A673 (cell line): ENCODE measurements around the gene ISL2. TPM values are rescaled to one million over a fixed set of nuclear protein-coding genes. Genes with fewer than 3 reads are reported as not detected.

Source experiments
- BruUV-seq: library from RNA; stranded (reverse); fragments of 400-500 nt; replicated peaks from 2 replicates; lab custom pipeline; 2021; lab: Mats Ljungman, UMichigan
- CTCF ChIA-PET: fragments of 300-600 bp; sonication (Branson Sonifier 250); formaldehyde crosslinking; loops from one replicate; lab custom pipeline; 2022; ENCODE audit warnings: antibody characterized with exemption; lab: Charles Lee
- POLR2A ChIA-PET: fragments of 300-600 bp; sonication (Branson Sonifier 250); formaldehyde crosslinking; loops from one replicate; lab custom pipeline; 2022; ENCODE audit warnings: antibody characterized with exemption; ENCODE audit not compliant: low non-redundant PET; lab: Charles Lee
- DNase-seq: peaks from one replicate; pipeline ENCODE4 v3.0.0-alpha.2; 2015; ENCODE audit warnings: low spot score
- H3K27ac ChIP-seq: fragments of 200-600 bp; sonication (generic); 2 replicates; pipeline ENCODE4 v1.5.1; 2016; ENCODE audit warnings: mixed run types, low read depth, mild to moderate bottlenecking, mixed read lengths, antibody characterized with exemption, low read length; ENCODE audit not compliant: poor library complexity, severe bottlenecking
- H3K27me3 ChIP-seq: fragments of 200-600 bp; sonication (generic); replicated peaks from 2 replicates; pipeline ENCODE4 v1.6.1; 2017; ENCODE audit warnings: mixed run types, low read depth, mild to moderate bottlenecking, mixed read lengths, antibody characterized with exemption, low read length; ENCODE audit not compliant: insufficient read depth, poor library complexity
- H3K36me3 ChIP-seq: fragments of 200-600 bp; sonication (generic); 2 replicates; pipeline ENCODE4 v1.6.1; 2016; ENCODE audit warnings: mixed run types, mild to moderate bottlenecking, mixed read lengths, antibody characterized with exemption, low read length; ENCODE audit not compliant: insufficient read depth, poor library complexity, severe bottlenecking
- H3K4me1 ChIP-seq: fragments of 200-600 bp; sonication (generic); 2 replicates; pipeline ENCODE4 v1.6.1; 2017; ENCODE audit warnings: mixed run types, mild to moderate bottlenecking, mixed read lengths, antibody characterized with exemption, low read length; ENCODE audit not compliant: insufficient read depth, poor library complexity, severe bottlenecking
- H3K4me3 ChIP-seq: fragments of 200-600 bp; sonication (generic); 2 replicates; pipeline ENCODE4 v1.5.1; 2016; ENCODE audit warnings: low read depth, mixed run types, mild to moderate bottlenecking, mixed read lengths, low read length; ENCODE audit not compliant: poor library complexity, severe bottlenecking
- H3K9me3 ChIP-seq: fragments of 200-600 bp; sonication (generic); 2 replicates; pipeline ENCODE4 v1.6.1; 2016; ENCODE audit warnings: mixed run types, low read depth, mild to moderate bottlenecking, mixed read lengths, antibody characterized with exemption, low read length; ENCODE audit not compliant: poor library complexity, severe bottlenecking
- CTCF ChIP-seq: fragments of 300-800, 200-600 bp; sonication (generic); conservative IDR thresholded peaks from 2 replicates; pipeline ENCODE4 v1.5.1; 2017; ENCODE audit warnings: low read depth, mild to moderate bottlenecking, antibody characterized with exemption, low read length, moderate library complexity, mixed read lengths
- EZH2 ChIP-seq: fragments of 200-600 bp; sonication (generic); IDR thresholded peaks from 2 replicates; pipeline ENCODE4 v1.6.1; 2017; ENCODE audit warnings: borderline replicate concordance, low read depth, mild to moderate bottlenecking, mixed read lengths, antibody characterized with exemption, low read length; ENCODE audit not compliant: poor library complexity, severe bottlenecking
- intact Hi-C: fragments of 100-400 bp; cut with micrococcal nuclease; formaldehyde crosslinking; loops from one replicate; pipeline ENCODE4 v1.10.0; 2022; ENCODE audit not compliant: unreplicated experiment
- total RNA-seq: library from RNA; stranded (reverse); gene quantifications from 2 replicates; pipeline ENCODE4 v1.2.3, GENCODE V29; 2021

ISL2 gene
- total RNA-seq, 1 experiment from 2014 or later = 3.8 TPM

GRCh38 chr15:76380249-76380648, 43.7 kb downstream of the ISL2 start:
- Histone ChIP-seq H3K36me3 (no peaks in the 10 kb centered on the region), H3K4me1 (peaks cover 9% of the 10 kb centered on the region), H3K27me3 (no peaks in the 10 kb centered on the region), H3K9me3 (no peaks in the 10 kb centered on the region), H3K4me3 (no peak overlapping the region), H3K27ac (no peak overlapping the region)
- intact Hi-C loops = no loop called here
- DNase-seq = peak; percentile 79
- CTCF ChIA-PET = no interaction called here
- no TSS peak for BruUV-seq
- POLR2A ChIA-PET = no interaction called here
- TF ChIP-seq CTCF (no peak), EZH2 (no peak)

GRCh38 chr15:76381366-76381765, 44.8 kb downstream of the ISL2 start:
- Histone ChIP-seq H3K4me1 (peaks cover 9% of the 10 kb centered on the region), H3K36me3 (no peaks in the 10 kb centered on the region), H3K4me3 (no peak overlapping the region), H3K9me3 (no peaks in the 10 kb centered on the region), H3K27ac (no peak overlapping the region), H3K27me3 (no peaks in the 10 kb centered on the region)
- POLR2A ChIA-PET = no interaction called here
- intact Hi-C loops = no loop called here
- no TSS peak for BruUV-seq
- CTCF ChIA-PET = no interaction called here
- no peak for TF ChIP-seq CTCF
- DNase-seq = no peak

GRCh38 chr15:76382987-76383728, 46.6 kb downstream of the ISL2 start:
- Histone ChIP-seq H3K4me3 (no peak overlapping the region), H3K9me3 (no peaks in the 10 kb centered on the region), H3K36me3 (no peaks in the 10 kb centered on the region), H3K27me3 (no peaks in the 10 kb centered on the region), H3K4me1 (peaks cover 9% of the 10 kb centered on the region), H3K27ac (no peak overlapping the region)
- TF ChIP-seq CTCF = no peak
- no peak for TF ChIP-seq EZH2
- CTCF ChIA-PET = no interaction called here
- intact Hi-C loops = no loop called here
- DNase-seq = no peak
- POLR2A ChIA-PET = no interaction called here
- no TSS peak for BruUV-seq
